Right atrium auricular region (tissue), 2 donors: ENCODE measurements around the gene NLRC3. TPM values are rescaled to one million over a fixed set of nuclear protein-coding genes. Genes with fewer than 3 reads are reported as not detected.

ENCODE experiments used
- DNase-seq: peaks from one replicate; pipeline ENCODE4 v3.0.0-alpha.2; 2019; ENCODE audit warnings: low spot score
- H3K27ac ChIP-seq, 2 donors: fragments of 200-600 bp; sonication (generic); 1 replicate in 1 of 2; 2 replicates in 1 of 2; pipeline ENCODE4 v1.5.1; 2016 to 2019
- H3K27me3 ChIP-seq, 2 donors: fragments of 200-600 bp; sonication (generic); one replicate each; pipeline versions ENCODE4 v1.5.1 to v1.6.0; 2017 to 2019
- H3K36me3 ChIP-seq: fragments of 200-600 bp; sonication (generic); one replicate; pipeline ENCODE4 v1.5.1; 2016
- H3K4me1 ChIP-seq, 2 donors: fragments of 200-600 bp; sonication (generic); one replicate each; pipeline versions ENCODE4 v1.5.1 to v1.6.0; 2017 to 2019
- H3K4me3 ChIP-seq, 2 donors: fragments of 200-600 bp; sonication (generic); 1 replicate in 1 of 2; 2 replicates in 1 of 2; pipeline ENCODE4 v1.5.1; 2017 to 2019; ENCODE audit warnings: mild to moderate bottlenecking in 1 of 2, moderate library complexity in 1 of 2
- H3K9me3 ChIP-seq, 2 donors: fragments of 200-600 bp; sonication (generic); one replicate each; pipeline ENCODE4 v1.5.1; 2019
- CTCF ChIP-seq, 2 donors: fragments of 200-600 bp; sonication (generic); IDR thresholded peaks; one replicate each; pipeline ENCODE4 v1.5.1; 2019; ENCODE audit warnings: antibody characterized with exemption in 2 of 2
- total RNA-seq, 2 donors: library from RNA; depleted of rRNA; stranded (reverse); fragments of >200 nt; gene quantifications; one replicate each; pipeline ENCODE4 v1.1.0, GENCODE V29; 2016

Gene NLRC3
- total RNA-seq, 2 donors from 2014 or later = 0.85 to 1.1 TPM

GRCh38 chr16:3495176-3495575 lies 82.0 kb downstream of the NLRC3 start, which contains the start of gene C16orf90:
Gene C16orf90, minus strand, starts transcription at chr16:3495489. Its CDS starts 68 bp downstream, at chr16:3495421.
- Histone ChIP-seq H3K4me3 (no peak within 1 kb of the TSS), H3K27ac (no peak within 1 kb of the TSS), H3K9me3 (no peaks in the 10 kb centered on the region), H3K27me3 (no peaks in the 10 kb centered on the region), H3K36me3 (no peaks in the 10 kb centered on the region), H3K4me1 (peaks cover 0 to 16% of the 10 kb centered on the region in 2 donors)
- DNase-seq = no peak
- TF ChIP-seq CTCF (IDR thresholded peaks at IDR 0.05) = no peak

- peaks cover 0 to 16% of the 10 kb centered on the region in 2 donors for H3K4me1 ChIP-seq
- no peaks in the 10 kb centered on the region for H3K9me3 ChIP-seq
- H3K36me3 ChIP-seq = no peaks in the 10 kb centered on the region
- DNase-seq = no peak
- no peak overlapping the region for H3K4me3 ChIP-seq
- no peak overlapping the region for H3K27ac ChIP-seq
- H3K27me3 ChIP-seq = no peaks in the 10 kb centered on the region
- no peak for TF ChIP-seq CTCF (IDR thresholded peaks at IDR 0.05)
Measured at GRCh38 chr16:3494386-3494973, 82.7 kb downstream of the NLRC3 start.

- Histone ChIP-seq H3K27ac (no peak overlapping the region), H3K4me1 (peaks cover 0 to 16% of the 10 kb centered on the region in 2 donors)
- no peak for DNase-seq
Measured at GRCh38 chr16:3492356-3492755, 84.8 kb downstream of the NLRC3 start.

GRCh38 chr16:3490911-3491629 lies 86.1 kb downstream of the NLRC3 start:
- H3K27ac ChIP-seq = no peak overlapping the region
- no peak for DNase-seq
- H3K27me3 ChIP-seq = no peaks in the 10 kb centered on the region
- H3K4me3 ChIP-seq = no peak overlapping the region
- TF ChIP-seq CTCF (IDR thresholded peaks at IDR 0.05) = no peak
- peaks cover 0 to 16% of the 10 kb centered on the region in 2 donors for H3K4me1 ChIP-seq
- no peaks in the 10 kb centered on the region for H3K9me3 ChIP-seq
- H3K36me3 ChIP-seq = peaks cover 5% of the 10 kb centered on the region

More at GRCh38 chr16:3492356-3492755, 84.8 kb downstream of the NLRC3 start:
- no peak overlapping the region for H3K4me3 ChIP-seq
- no peaks in the 10 kb centered on the region for H3K27me3 ChIP-seq
- TF ChIP-seq CTCF (IDR thresholded peaks at IDR 0.05) = no peak
- H3K9me3 ChIP-seq = no peaks in the 10 kb centered on the region
- no peaks in the 10 kb centered on the region for H3K36me3 ChIP-seq

Other genes with a start within 250 kb of the NLRC3 start
- under 1 TPM in 1 of 2 donors, not detected in 1; 0.56 TPM for gene OR2C1, start 221.5 kb downstream of the NLRC3 start, total RNA-seq
- gene ZSCAN32, start 176.4 kb downstream of the NLRC3 start, total RNA-seq = 1 to 10 TPM; 4.2 to 9.4 TPM
- gene ZNF174, start 176.2 kb downstream of the NLRC3 start, total RNA-seq = 10 to 100 TPM; 10.2 to 16.5 TPM
- 1 to 10 TPM; 1.3 to 2.2 TPM for gene ZNF597, start 133.9 kb downstream of the NLRC3 start, total RNA-seq
- gene NAA60, start 133.7 kb downstream of the NLRC3 start, total RNA-seq = 10 to 100 TPM; 28.1 to 29.1 TPM
- not detected for gene C16orf90, start 81.9 kb downstream of the NLRC3 start, total RNA-seq
- 10 to 100 TPM in 1 of 2 donors, 1 to 10 TPM in 1; 8.8 to 10.9 TPM for gene CLUAP1, start 76.4 kb downstream of the NLRC3 start, total RNA-seq
- 1 to 10 TPM; 1.9 to 2.4 TPM for gene SLX4, start 34.2 kb upstream of the NLRC3 start, total RNA-seq
- gene DNASE1, start 77.3 kb upstream of the NLRC3 start, total RNA-seq = 1 to 10 TPM; 2.7 to 6.7 TPM
- 10 to 100 TPM; 67.7 to 86.0 TPM for gene TRAP1, start 140.1 kb upstream of the NLRC3 start, total RNA-seq